Adipose tissue (tissue), 3 donors: ENCODE data around the gene UCHL5. TPM values are rescaled to one million over a fixed set of nuclear protein-coding genes. Genes with fewer than 3 reads are reported as not detected.

Source experiments
- H3K27ac ChIP-seq: one replicate; pipeline ENCODE4 v1.5.1; 2013; ENCODE audit warnings: low read depth, low read length
- WGBS, 3 donors: extraction: QIAGEN DNeasy Blood & Tissue Kit; methylation state at CpG; one replicate each; pipeline ENCODE4 v1.1.7; 2013; 5-methylcytosine and 5-hydroxymethylcytosine counted together
- polyA plus RNA-seq, 3 donors: library from polyadenylated mRNA; stranded (reverse); fragments of 200-250 nt; gene quantifications; one replicate each; pipeline ENCODE4 v1.2.3, GENCODE V29; 2013
- donor health status: healthy with polysubstance abuse.
- donor health status: Bipolar disorder and iron deficiency.
- donor health status: healthy.

UCHL5 gene
- polyA plus RNA-seq, 3 donors, result 14.4 to 16.0 (median 15.0) TPM

DNA sequence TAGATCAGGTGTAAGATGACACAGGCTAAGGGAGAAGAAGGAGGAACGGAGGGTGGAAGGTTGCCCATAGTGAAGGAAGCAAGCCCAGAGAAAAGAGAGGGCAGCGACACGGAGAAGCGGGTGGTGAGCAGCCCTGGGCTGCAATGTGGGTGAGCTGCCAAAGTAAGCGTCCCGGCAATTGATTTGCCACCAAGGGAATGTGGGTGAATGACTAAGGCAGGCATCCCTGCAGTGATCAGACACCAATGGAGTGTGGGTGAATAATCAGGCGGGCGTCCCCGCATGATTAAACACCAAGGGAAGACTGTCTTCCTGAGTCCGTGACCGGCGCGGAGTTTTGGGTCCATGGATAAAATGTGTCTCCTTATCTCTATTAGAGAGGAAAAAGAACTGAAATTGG lies 79.6 kb downstream of the UCHL5 start:
- WGBS, 3 donors, result 91 to 99% (median 98%) methylated on average over 13 of the region's 13 CpGs
- H3K27ac ChIP-seq, result no peak overlapping the region

DNA sequence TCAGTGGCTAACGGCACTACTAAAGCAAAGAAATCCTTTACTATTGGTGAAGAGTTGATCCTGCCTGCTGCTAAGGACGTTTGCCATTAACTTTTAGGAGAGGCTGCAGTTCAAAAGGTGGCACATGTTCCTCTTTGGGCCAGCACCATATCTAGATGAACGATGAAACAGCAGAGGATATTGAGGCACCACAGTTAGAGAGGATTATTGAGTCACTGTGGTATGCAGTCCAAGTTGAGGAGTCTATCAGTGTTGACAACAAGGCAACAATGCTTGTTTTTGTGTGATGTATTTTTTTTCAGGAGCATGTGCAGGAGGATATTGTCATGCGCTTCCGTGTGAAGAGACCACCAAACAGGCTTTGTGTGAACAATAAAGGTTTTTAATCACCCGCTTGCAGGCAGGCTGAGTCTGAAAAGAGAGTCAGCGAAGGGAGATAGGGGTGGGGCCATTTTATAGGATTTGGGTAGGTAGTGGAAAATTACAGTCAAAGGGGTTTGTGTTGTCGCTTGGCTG lies 80.9 kb downstream of the UCHL5 start:
- WGBS, 3 donors, result 81 to 91% (median 89%) methylated on average over 8 of the region's 8 CpGs

DNA sequence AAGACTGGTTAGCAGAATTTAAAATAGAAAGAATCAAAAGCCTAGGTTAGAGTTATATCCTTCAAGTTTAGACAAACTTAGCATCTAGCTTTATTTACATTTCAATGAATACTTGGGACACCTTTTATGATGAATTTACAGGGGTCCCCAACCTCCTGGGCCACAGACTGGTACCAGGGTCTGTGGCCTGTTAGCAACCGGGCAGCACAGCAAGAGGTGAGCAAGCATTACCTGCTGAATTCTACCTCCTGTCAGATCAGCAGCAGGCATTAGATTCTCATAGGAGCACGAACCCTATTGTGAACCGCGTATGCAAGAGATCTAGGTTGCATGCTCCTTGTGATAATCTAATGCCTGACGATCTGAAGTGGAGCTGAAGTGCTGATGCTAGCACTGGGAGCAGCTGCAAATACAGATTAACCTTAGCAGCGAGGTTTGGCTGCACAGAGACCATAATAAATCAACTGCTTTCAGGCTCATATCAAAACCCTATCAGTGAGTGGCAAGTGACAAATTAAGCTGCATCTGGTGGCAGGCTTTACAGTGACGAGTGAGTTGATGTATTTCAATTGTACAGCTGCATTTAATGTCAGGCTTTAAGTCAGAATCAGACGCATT lies 82.0 kb downstream of the UCHL5 start:
- WGBS, 3 donors, result 75 to 84% (median 82%) methylated on average over 8 of the region's 8 CpGs
- H3K27ac ChIP-seq, result no peak overlapping the region

More for the DNA sequence above, 80.9 kb downstream of the UCHL5 start:
- H3K27ac ChIP-seq, result no peak overlapping the region

DNA sequence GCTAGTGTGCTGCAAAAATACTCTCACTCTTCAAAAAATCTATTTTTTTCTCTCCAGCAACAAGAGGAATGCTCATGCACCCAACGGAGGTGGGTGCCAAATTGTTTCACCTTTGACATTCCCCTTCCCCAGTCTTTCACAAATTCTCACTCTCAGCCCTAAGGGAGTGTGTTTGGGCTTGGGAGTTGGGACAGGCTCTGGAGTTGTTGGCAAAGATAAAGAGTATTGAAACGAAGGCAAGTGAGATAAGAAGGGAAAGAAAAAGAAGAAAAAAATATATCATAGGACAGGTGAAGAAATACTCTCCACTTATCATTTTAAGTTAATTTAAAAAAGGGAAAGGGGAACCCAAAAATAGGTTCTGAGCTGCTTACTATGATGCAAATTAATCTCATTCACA lies 82.6 kb downstream of the UCHL5 start:
- WGBS, 3 donors, result 24 to 44% (median 26%) methylated on average over 2 of the region's 2 CpGs
- no peak overlapping the region for H3K27ac ChIP-seq

DNA sequence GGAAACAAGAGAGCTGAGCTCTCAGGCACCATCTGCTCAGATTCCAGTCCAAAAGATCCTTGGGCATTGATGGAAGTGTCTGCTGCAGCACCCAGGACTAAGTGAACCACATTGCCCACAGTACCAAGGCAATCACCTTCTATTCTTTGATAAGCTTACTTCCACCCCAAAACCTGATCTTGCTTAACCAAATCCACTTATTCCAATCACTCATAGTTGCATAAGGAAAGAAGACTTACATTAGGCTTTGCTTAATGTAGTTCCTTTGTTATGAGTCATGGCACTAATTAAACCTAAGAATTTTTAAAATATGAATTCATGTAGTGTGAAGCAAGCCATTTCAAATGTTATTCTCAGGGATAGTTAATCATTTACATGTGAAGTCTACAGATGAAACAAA lies 84.5 kb downstream of the UCHL5 start:
- H3K27ac ChIP-seq, result no peak overlapping the region

DNA sequence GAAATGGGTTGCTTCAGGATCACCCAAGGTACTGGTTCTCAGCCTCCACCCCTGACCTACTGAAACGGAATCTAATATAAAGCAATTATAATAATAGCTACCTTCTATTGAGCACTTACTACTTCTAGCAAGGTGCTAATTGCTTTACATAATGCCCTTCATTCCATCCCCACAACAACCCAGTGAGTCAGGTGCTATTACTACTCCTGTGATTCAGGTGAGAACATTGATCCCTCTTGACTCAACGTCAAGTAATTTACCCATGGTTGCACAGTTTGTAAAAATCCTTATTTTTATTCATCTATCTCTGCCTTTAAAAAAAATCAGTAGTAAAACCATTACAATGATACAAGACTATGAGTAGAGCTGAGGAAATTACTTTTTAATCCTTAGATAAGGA lies 85.2 kb downstream of the UCHL5 start:
- 91 to 94% (median 94%) methylated on average over 2 of the region's 2 CpGs for whole genome bisulfite sequencing, 3 donors

DNA sequence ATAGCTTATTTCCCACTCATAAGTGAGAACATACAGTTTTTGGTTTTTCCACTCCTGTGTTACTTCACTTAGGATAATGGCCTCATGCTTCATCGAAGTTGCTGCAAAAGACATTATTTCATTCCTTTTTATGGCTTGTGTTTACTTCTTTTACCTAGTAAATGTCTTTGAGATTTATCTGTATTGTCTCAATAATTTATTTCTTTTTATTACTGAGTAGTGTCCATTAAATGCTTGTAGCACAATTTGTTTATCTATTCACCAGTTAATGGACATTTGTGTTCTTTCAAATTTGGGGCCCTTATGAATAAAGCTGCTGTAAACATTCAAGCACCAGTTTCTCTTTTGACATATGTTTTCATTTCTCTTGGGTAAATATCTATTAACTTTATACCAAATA lies 86.0 kb downstream of the UCHL5 start:
- 74 to 93% (median 77%) methylated on average over 1 of the region's 1 CpG for WGBS, 3 donors
- H3K27ac ChIP-seq, result no peak overlapping the region

More for the DNA sequence above, 85.2 kb downstream of the UCHL5 start:
- no peak overlapping the region for H3K27ac ChIP-seq

DNA sequence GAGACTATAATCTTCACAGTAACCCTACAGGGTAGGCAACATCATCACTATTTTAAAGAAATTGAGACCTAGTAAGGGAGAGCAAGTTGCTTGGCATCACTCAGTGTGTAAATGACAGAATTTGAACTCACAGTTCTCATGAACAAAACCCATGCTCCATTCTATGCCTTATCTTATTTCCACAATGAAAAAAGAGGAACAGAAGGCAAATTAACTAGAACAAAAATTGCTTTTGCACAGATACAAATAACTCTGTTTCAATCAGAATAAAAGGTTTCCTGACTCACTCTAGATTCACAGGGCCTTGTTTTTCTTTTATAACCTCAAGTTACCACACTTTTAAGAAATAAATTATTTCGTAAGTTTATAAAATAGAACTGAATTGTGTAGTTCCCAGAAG lies 90.1 kb downstream of the UCHL5 start:
- H3K27ac ChIP-seq, result no peak overlapping the region
- 86 to 92% (median 87%) methylated on average over 1 of the region's 1 CpG for WGBS, 3 donors

DNA sequence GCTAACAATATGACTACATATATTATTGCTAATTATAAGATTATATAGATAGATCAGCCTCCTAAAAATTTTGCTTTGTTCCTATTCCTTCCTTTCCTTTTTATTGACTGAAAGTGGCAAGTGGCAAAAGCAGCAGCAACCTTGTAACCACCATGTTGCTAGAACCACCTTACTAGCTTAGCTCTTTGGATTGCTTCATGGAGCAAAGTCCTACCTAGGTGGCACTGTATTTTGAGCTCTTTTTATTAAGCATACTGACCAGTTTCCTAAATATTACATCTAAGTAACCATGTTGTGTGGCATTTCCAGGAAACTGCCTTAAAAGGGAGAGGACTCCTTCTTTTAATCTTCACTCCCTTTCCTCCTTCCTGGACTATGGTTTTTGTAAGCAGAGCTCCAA lies 90.8 kb downstream of the UCHL5 start:
- no peak overlapping the region for H3K27ac ChIP-seq

DNA sequence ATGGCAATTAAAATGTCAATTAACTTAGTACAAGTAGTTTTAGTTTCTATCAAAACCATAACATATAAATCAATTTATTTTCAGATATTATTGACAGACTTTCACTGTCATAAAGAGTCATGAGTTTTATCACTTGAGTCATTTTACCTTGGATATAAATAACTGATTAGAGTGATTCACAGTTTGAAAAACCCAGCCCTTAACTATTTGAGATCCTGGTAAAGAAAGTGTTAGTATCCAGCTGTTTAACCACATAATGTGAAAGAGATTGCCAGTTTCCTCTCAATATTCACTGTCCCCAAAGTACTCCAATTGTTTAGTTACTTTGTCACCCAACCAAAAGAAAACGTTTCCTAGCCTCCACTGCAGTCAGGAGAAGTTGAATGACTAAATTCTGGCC lies 91.3 kb downstream of the UCHL5 start:
- WGBS, 3 donors, result 35 to 42% (median 39%) methylated on average over 1 of the region's 1 CpG
- H3K27ac ChIP-seq, result no peak overlapping the region

DNA sequence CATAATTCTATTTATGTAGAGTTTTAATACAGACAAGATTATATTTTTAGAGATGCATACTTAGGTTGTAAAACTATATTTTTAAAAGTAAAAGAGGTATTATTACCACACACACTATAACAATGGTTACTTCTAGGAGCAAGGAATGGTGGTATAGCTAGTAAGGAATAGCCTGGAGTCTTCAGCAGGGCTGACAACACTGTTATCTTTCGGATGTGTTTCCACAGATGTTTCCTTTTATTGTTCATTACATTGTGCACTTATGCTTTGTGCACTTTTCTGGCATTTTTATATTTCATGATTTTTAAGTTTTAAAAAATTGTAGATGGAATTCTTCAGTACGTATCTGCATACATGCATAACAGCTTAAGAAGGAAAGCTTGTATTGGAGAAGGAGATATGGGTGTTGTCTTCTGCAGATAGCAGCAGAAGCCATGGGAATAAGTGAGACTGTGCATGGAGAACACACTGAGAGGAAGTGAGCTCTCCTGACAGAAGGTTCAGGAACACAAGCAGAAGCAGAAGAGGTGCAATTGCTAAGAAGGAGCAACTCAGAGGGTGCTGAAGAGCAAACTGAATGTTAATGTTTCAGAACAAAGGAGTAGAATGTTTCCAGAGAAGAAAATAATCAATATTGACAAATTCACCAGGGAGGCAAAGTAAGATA lies 91.8 kb downstream of the UCHL5 start:
- 64 to 82% (median 78%) methylated on average over 2 of the region's 2 CpGs for WGBS, 3 donors

DNA sequence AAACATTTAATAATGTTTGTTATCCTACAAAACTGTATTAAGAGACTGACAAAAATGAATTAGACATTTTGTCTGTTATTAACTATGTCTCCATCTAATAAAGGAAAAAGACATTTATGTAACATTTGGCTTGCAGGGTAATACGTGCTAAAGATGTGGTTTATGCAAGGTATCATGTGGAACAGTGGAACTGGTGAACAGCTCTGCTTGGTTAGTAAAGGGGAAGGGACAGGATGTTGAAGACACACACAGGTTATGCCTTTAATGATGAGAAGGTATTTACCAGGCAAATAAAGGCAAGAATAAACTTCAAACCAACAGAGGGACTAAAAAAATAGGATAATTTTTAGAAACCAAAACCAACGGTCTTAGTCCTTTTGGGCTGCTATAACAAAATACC lies 93.1 kb downstream of the UCHL5 start:
- H3K27ac ChIP-seq, result no peak overlapping the region
- 81 to 91% (median 91%) methylated on average over 2 of the region's 2 CpGs for WGBS, 3 donors

More for the DNA sequence above, 91.8 kb downstream of the UCHL5 start:
- H3K27ac ChIP-seq, result no peak overlapping the region

DNA sequence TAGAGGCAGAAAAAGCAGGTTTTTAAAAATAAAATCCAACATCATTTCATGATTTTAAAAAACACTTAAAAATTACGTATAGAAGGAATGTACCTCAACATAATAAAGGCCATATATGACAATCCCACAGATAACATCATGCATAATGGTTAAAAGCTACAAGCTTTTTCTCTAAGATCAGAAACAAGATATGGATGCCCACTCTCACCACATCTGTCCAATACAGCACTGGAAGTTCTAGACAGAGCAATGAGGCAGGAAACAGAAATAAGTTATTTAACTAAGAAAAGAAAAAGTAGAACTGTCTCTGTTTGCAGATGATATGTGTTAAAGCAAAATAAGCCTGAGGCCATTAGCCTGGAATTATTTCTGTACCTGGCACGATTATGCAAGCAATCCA lies 96.3 kb downstream of the UCHL5 start:
- 85 to 97% (median 92%) methylated on average over 2 of the region's 2 CpGs for WGBS, 3 donors
- H3K27ac ChIP-seq, result no peak overlapping the region

Other genes starting within 250 kb of the UCHL5 start
- 10 to 100 TPM in 2 of 3 donors, 1 to 10 TPM in 1; 4.6 to 12.5 (median 11.8) TPM for gene RO60, start 252 bp upstream of the UCHL5 start, polyA plus RNA-seq
- 10 to 100 TPM in 2 of 3 donors, 1 to 10 TPM in 1; 9.0 to 16.8 (median 15.9) TPM for gene GLRX2, start 46.1 kb upstream of the UCHL5 start, polyA plus RNA-seq
- 10 to 100 TPM in 2 of 3 donors, 1 to 10 TPM in 1; 7.6 to 17.9 (median 12.9) TPM for gene CDC73, start 62.7 kb upstream of the UCHL5 start, polyA plus RNA-seq
- under 1 TPM; 0.13 to 0.79 (median 0.13) TPM for gene B3GALT2, start 127.3 kb upstream of the UCHL5 start, polyA plus RNA-seq